IMR-90 (cell line): ENCODE data around the gene STT3A. TPM values are rescaled to one million over a fixed set of nuclear protein-coding genes. Genes with fewer than 3 reads are reported as not detected.

Source experiments
- ATAC-seq: fragments of 200-7000 bp; cut with Tn5 transposase; 2 replicates; pipeline ENCODE4 v1.9.1; 2020; ENCODE audit warnings: low read depth, mild to moderate bottlenecking, moderate library complexity
- BruUV-seq: library from RNA; stranded (reverse); fragments of 400-500 nt; replicated peaks from 2 replicates; lab custom pipeline; 2021; lab: Mats Ljungman, UMichigan
- CTCF ChIA-PET: fragments of 300-600 bp; formaldehyde crosslinking; extraction: SDS; loops from one replicate; lab custom pipeline; 2021; ENCODE audit warnings: antibody characterized with exemption; lab: Yijun Ruan, JAX
- POLR2A ChIA-PET: fragments of 300-600 bp; sonication (Branson Sonifier 250); formaldehyde crosslinking; loops from one replicate; lab custom pipeline; 2022; ENCODE audit warnings: antibody characterized with exemption; ENCODE audit not compliant: unreplicated experiment; lab: Charles Lee
- DNase-seq: peaks from one replicate; pipeline ENCODE4 v3.0.0; 2013
- H2AFZ ChIP-seq: replicated peaks from 2 replicates; pipeline ENCODE3; 2013; ENCODE audit warnings: low read length, mild to moderate bottlenecking; ENCODE audit not compliant: poor library complexity
- H2AK5ac ChIP-seq: 2 replicates; pipeline ENCODE4 v1.6.1; 2013; ENCODE audit warnings: low read depth, low read length, inconsistent platforms
- H2AK9ac ChIP-seq: replicated peaks from 2 replicates; pipeline ENCODE3; 2013; ENCODE audit warnings: mild to moderate bottlenecking, low read depth, low read length, moderate library complexity; ENCODE audit not compliant: poor library complexity
- H2BK120ac ChIP-seq: 2 replicates; pipeline ENCODE4 v1.6.1; 2013; ENCODE audit warnings: low read depth, low read length, inconsistent platforms
- H2BK15ac ChIP-seq: 3 replicates; pipeline ENCODE4 v1.6.1; 2013; ENCODE audit warnings: low read depth, low read length, inconsistent platforms
- H2BK20ac ChIP-seq: 2 replicates; pipeline ENCODE4 v1.6.1; 2013; ENCODE audit warnings: low read depth, mild to moderate bottlenecking, inconsistent platforms, low read length, moderate library complexity
- H2BK5ac ChIP-seq: 2 replicates; pipeline ENCODE4 v1.6.1; 2013; ENCODE audit warnings: mild to moderate bottlenecking, low read depth, low read length, inconsistent platforms; ENCODE audit not compliant: poor library complexity, severe bottlenecking
- H3K14ac ChIP-seq: replicated peaks from 2 replicates; pipeline ENCODE4 v1.6.1; 2013; ENCODE audit warnings: low read depth, low read length, inconsistent platforms
- H3K18ac ChIP-seq: 2 replicates; pipeline ENCODE4 v1.6.1; 2013; ENCODE audit warnings: low read depth, low read length, control low read depth
- H3K23ac ChIP-seq: 2 replicates; pipeline ENCODE4 v1.6.1; 2013; ENCODE audit warnings: low read depth, low read length, inconsistent platforms
- H3K27ac ChIP-seq: 2 replicates; pipeline ENCODE4 v1.5.1; 2013; ENCODE audit warnings: mild to moderate bottlenecking, control low read depth, low read length; ENCODE audit not compliant: insufficient read depth
- H3K27me3 ChIP-seq: 2 replicates; pipeline ENCODE4 v1.6.1; 2013; ENCODE audit warnings: low read length; ENCODE audit not compliant: control insufficient read depth, insufficient read depth
- H3K36me3 ChIP-seq: 2 replicates; pipeline ENCODE4 v1.6.1; 2013; ENCODE audit warnings: low read length, mixed read lengths; ENCODE audit not compliant: control insufficient read depth, insufficient read depth
- H3K4ac ChIP-seq: 2 replicates; pipeline ENCODE4 v1.6.1; 2013; ENCODE audit warnings: low read depth, low read length, inconsistent platforms
- H3K4me1 ChIP-seq: 2 replicates; pipeline ENCODE4 v1.6.1; 2013; ENCODE audit warnings: low read length, mixed read lengths; ENCODE audit not compliant: control insufficient read depth, insufficient read depth
- H3K4me2 ChIP-seq: 2 replicates; pipeline ENCODE4 v1.6.1; 2013; ENCODE audit warnings: low read depth, mild to moderate bottlenecking, control low read depth, low read length, moderate library complexity
- H3K4me3 ChIP-seq: 2 replicates; pipeline ENCODE4 v1.5.1; 2013; ENCODE audit warnings: low read depth, mild to moderate bottlenecking, control low read depth, low read length, moderate library complexity; ENCODE audit not compliant: insufficient read depth
- H3K56ac ChIP-seq: 2 replicates; pipeline ENCODE4 v1.6.1; 2013; ENCODE audit warnings: low read length, inconsistent platforms; ENCODE audit not compliant: insufficient read depth; ENCODE audit errors: extremely low read depth
- H3K79me1 ChIP-seq, 2 experiments: 2 replicates each; pipeline ENCODE4 v1.6.1; 2013; ENCODE audit warnings: low read length in 2 of 2, inconsistent platforms in 1 of 2, low read depth in 1 of 2
- H3K9ac ChIP-seq: 2 replicates; pipeline ENCODE4 v1.6.1; 2013; ENCODE audit warnings: low read depth, low read length, control low read depth
- H3K9me1 ChIP-seq: 2 replicates; pipeline ENCODE4 v1.6.1; 2013; ENCODE audit warnings: low read length, inconsistent platforms; ENCODE audit not compliant: insufficient read depth
- H3K9me3 ChIP-seq: 2 replicates; pipeline ENCODE4 v1.6.1; 2013; ENCODE audit warnings: low read length; ENCODE audit not compliant: control insufficient read depth, insufficient read depth
- H4K20me1 ChIP-seq: 2 replicates; pipeline ENCODE4 v1.6.1; 2013; ENCODE audit warnings: low read length, inconsistent platforms; ENCODE audit not compliant: insufficient read depth
- H4K5ac ChIP-seq: 2 replicates; pipeline ENCODE4 v1.6.1; 2013; ENCODE audit warnings: mild to moderate bottlenecking, low read depth, low read length, control low read depth
- H4K8ac ChIP-seq, 2 experiments: 2 replicates each; pipeline ENCODE4 v1.6.1; 2013; ENCODE audit warnings: low read depth in 2 of 2, low read length in 2 of 2, control low read depth in 1 of 2, inconsistent platforms in 1 of 2
- H4K91ac ChIP-seq: 2 replicates; pipeline ENCODE4 v1.6.1; 2013; ENCODE audit warnings: low read depth, low read length, inconsistent platforms; ENCODE audit not compliant: insufficient read depth
- BHLHE40 ChIP-seq: fragments of 150-350 bp; IDR thresholded peaks from 2 replicates; pipeline ENCODE4 v1.6.1; 2016; ENCODE audit warnings: mild to moderate bottlenecking, low read depth, low read length
- CEBPB ChIP-seq: IDR thresholded peaks from 2 replicates; pipeline ENCODE4 v1.6.1; 2012; ENCODE audit warnings: low read depth, low read length, improper control_type of control experiment
- CHD1 ChIP-seq: IDR thresholded peaks from 2 replicates; pipeline ENCODE4 v1.6.1; 2012; ENCODE audit warnings: low read depth, low read length, improper control_type of control experiment
- CTCF ChIP-seq: conservative IDR thresholded peaks from 2 replicates; pipeline ENCODE4 v1.5.1; 2012; ENCODE audit warnings: mild to moderate bottlenecking, low read depth, low read length, improper control_type of control experiment
- FOS ChIP-seq: fragments of 150-350 bp; IDR thresholded peaks from 2 replicates; pipeline ENCODE4 v1.6.1; 2016; ENCODE audit warnings: low read depth, low read length
- MAFK ChIP-seq: IDR thresholded peaks from 2 replicates; pipeline ENCODE4 v1.6.1; 2012; ENCODE audit warnings: low read depth, low read length, improper control_type of control experiment
- MAZ ChIP-seq: IDR thresholded peaks from 2 replicates; pipeline ENCODE4 v1.6.1; 2012; ENCODE audit warnings: low read depth, mild to moderate bottlenecking, low read length, improper control_type of control experiment, moderate library complexity, borderline replicate concordance
- MXI1 ChIP-seq: IDR thresholded peaks from 2 replicates; pipeline ENCODE4 v1.6.1; 2012; ENCODE audit warnings: low read depth, mild to moderate bottlenecking, low read length, moderate library complexity, borderline replicate concordance
- NFE2L2 ChIP-seq: fragments of 150-350 bp; IDR thresholded peaks from 2 replicates; pipeline ENCODE4 v1.6.1; 2016; ENCODE audit warnings: low read depth, mild to moderate bottlenecking, low read length
- POLR2A ChIP-seq: IDR thresholded peaks from 2 replicates; pipeline ENCODE4 v1.6.1; 2012; ENCODE audit warnings: mild to moderate bottlenecking, low read depth, low read length
- RAD21 ChIP-seq: IDR thresholded peaks from 2 replicates; pipeline ENCODE4 v1.6.1; 2012; ENCODE audit warnings: low read length, improper control_type of control experiment
- RCOR1 ChIP-seq: IDR thresholded peaks from 2 replicates; pipeline ENCODE4 v1.6.1; 2012; ENCODE audit warnings: mild to moderate bottlenecking, low read length, improper control_type of control experiment; ENCODE audit not compliant: insufficient replicate concordance
- RFX5 ChIP-seq: IDR thresholded peaks from 2 replicates; pipeline ENCODE4 v1.8.0; 2012; ENCODE audit warnings: low read depth, mild to moderate bottlenecking, low read length, moderate library complexity
- WGBS, 2 experiments: methylation state at CpG; one replicate each; pipeline versions ENCODE4 v1.1.5 to v1.1.7; 2013; ENCODE audit warnings: missing lambda C conversion rate in 2 of 2; ENCODE audit not compliant: insufficient read length in 1 of 2; ENCODE audit errors: extremely low coverage in 2 of 2; 5-methylcytosine and 5-hydroxymethylcytosine counted together
- dilution Hi-C: fragments of 300-500 bp; cut with HindIII; formaldehyde crosslinking; loops from one replicate; pipeline ENCODE4 v1.14.3; 2018; ENCODE audit warnings: low sequenced_read_pairs; ENCODE audit not compliant: unreplicated experiment
- in situ Hi-C: fragments of 300-500 bp; cut with MboI; formaldehyde crosslinking; loops from 3 replicates; pipeline ENCODE4 v1.14.3; 2019; ENCODE audit warnings: low sequenced_read_pairs, inconsistent platforms, mixed read lengths
- intact Hi-C: fragments of 100-400 bp; cut with micrococcal nuclease; formaldehyde crosslinking; loops from 2 replicates; pipeline ENCODE4 v1.10.0; 2022
- polyA plus RNA-seq, 3 experiments: library from polyadenylated mRNA; depleted of rRNA; stranded (reverse); fragments of >200 nt; gene quantifications; 2 replicates each; pipeline ENCODE4 v1.2.3, GENCODE V29; 2012; ENCODE audit warnings: low replicate concordance in 1 of 3
- total RNA-seq: library from RNA; depleted of rRNA; stranded (reverse); fragments of >200 nt; gene quantifications from 2 replicates; pipeline ENCODE4 v1.2.3, GENCODE V29; 2012
- TF ChIP-seq, protein P1 (sequence below): fragments of 150-350 bp; IDR thresholded peaks from 2 replicates; pipeline ENCODE4 v1.6.1; 2017; ENCODE audit warnings: mild to moderate bottlenecking, antibody characterized with exemption, low read length, low read depth

The STT3A gene
- total and polyA plus RNA-seq, 2 of the 4 experiments (the other 2 are of a cell fraction) = 180 to 387 TPM

- Histone ChIP-seq H4K5ac (no peak overlapping the region), H3K27me3 (no peaks in the 10 kb centered on the region), H2BK20ac (no peak overlapping the region), H3K4me1 (no peaks in the 10 kb centered on the region), H3K4ac (no peak overlapping the region), H2BK120ac (no peak overlapping the region), H3K4me2 (no peak overlapping the region), H3K27ac (no peak overlapping the region), H2AFZ (no peak overlapping the region), H4K91ac (no peak overlapping the region), H2AK5ac (no peak overlapping the region), H3K14ac (no peak overlapping the region), H3K9ac (no peak overlapping the region), H3K79me1 (no peaks in the 10 kb centered on the region), H3K18ac (no peak overlapping the region), H3K4me3 (no peak overlapping the region), H3K9me1 (no peaks in the 10 kb centered on the region), H3K23ac (no peak overlapping the region), H4K8ac (no peak overlapping the region), H2BK5ac (no peak overlapping the region), H2AK9ac (no peak overlapping the region), H3K36me3 (no peaks in the 10 kb centered on the region), H3K56ac (no peak overlapping the region), H3K9me3 (peaks cover 17% of the 10 kb centered on the region), H4K20me1 (no peaks in the 10 kb centered on the region), H2BK15ac (no peak overlapping the region)
- TF ChIP-seq RFX5 (no peak), MAZ (no peak), FOS (no peak), BHLHE40 (no peak), CTCF (no peak), MXI1 (no peak), POLR2A (no peak), NFE2L2 (no peak), RCOR1 (no peak), CEBPB (no peak), MAFK (no peak), RAD21 (no peak), CHD1 (no peak)
- TF ChIP-seq, protein P1, sequence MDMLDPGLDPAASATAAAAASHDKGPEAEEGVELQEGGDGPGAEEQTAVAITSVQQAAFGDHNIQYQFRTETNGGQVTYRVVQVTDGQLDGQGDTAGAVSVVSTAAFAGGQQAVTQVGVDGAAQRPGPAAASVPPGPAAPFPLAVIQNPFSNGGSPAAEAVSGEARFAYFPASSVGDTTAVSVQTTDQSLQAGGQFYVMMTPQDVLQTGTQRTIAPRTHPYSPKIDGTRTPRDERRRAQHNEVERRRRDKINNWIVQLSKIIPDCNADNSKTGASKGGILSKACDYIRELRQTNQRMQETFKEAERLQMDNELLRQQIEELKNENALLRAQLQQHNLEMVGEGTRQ = no peak
- BruUV-seq = no TSS peak
- in situ Hi-C loops = no loop called here
- POLR2A ChIA-PET = no interaction called here
- no CpG with 5 or more reads among the region's 1 CpG for WGBS, 2 experiments
- no peak for ATAC-seq
- dilution Hi-C loops = no loop called here
- CTCF ChIA-PET = no interaction called here
- DNase-seq = no peak
- intact Hi-C loops = no loop called here
These were observed 39.3 kb upstream of the STT3A start for GRCh38 chr11:125553357-125553756.
